Activated CD8-positive, alpha-beta T cell treated with anti-CD3 and anti-CD28 coated beads, Interleukin-2, amount 10 ng/mL, durations not matched to agents 7 days and 5 days (primary cell): ENCODE data around the gene CLINT1. TPM values are rescaled to one million over a fixed set of nuclear protein-coding genes. Genes with fewer than 3 reads are reported as not detected.
"Not testable (repeated sequence)": the region's sequence is repeated elsewhere in the genome, so short reads cannot be mapped to it uniquely, and the experiment has no call there.

Experiments
- ATAC-seq: fragments of 150-1000 bp; cut with Tn5 transposase; one replicate; pipeline ENCODE4 v1.10.0; 2021; ENCODE audit warnings: moderate library complexity
- CTCF ChIA-PET: fragments of 350-600 bp; sonication (Branson Sonifier 250); formaldehyde crosslinking; loops from one replicate; lab custom pipeline; 2021; ENCODE audit warnings: antibody characterized with exemption; lab: Charles Lee
- POLR2A ChIA-PET: fragments of 350-600 bp; sonication (Branson Sonifier 250); formaldehyde crosslinking; loops from one replicate; lab custom pipeline; 2021; ENCODE audit warnings: antibody characterized with exemption; lab: Charles Lee
- DNase-seq: peaks from one replicate; pipeline ENCODE4 v3.0.0-alpha.2; 2020
- H3K27ac Mint-ChIP-seq: one replicate; pipeline ENCODE4 v1.8.0; 2021; ENCODE audit warnings: mild to moderate bottlenecking, mixed read lengths
- H3K27me3 Mint-ChIP-seq: one replicate; pipeline ENCODE4 v1.8.0; 2021; ENCODE audit warnings: low read depth, mixed read lengths
- H3K36me3 Mint-ChIP-seq: one replicate; pipeline ENCODE4 v1.8.0; 2021; ENCODE audit warnings: low read depth, mixed read lengths
- H3K4me1 Mint-ChIP-seq: one replicate; pipeline ENCODE4 v1.8.0; 2021; ENCODE audit warnings: low read depth, mixed read lengths
- H3K4me3 Mint-ChIP-seq: one replicate; pipeline ENCODE4 v1.8.0; 2021; ENCODE audit warnings: mild to moderate bottlenecking, mixed read lengths
- H3K9me3 Mint-ChIP-seq: one replicate; pipeline ENCODE4 v1.8.0; 2022; ENCODE audit warnings: mixed read lengths; ENCODE audit not compliant: insufficient read depth
- total RNA-seq, 2 experiments: library from RNA; stranded (reverse); gene quantifications; one replicate each; pipeline ENCODE4 v1.2.3, GENCODE V29; 2021

The CLINT1 gene
- total RNA-seq, 2 experiments from 2014 or later, result 65.7 to 67.2 TPM

DNA sequence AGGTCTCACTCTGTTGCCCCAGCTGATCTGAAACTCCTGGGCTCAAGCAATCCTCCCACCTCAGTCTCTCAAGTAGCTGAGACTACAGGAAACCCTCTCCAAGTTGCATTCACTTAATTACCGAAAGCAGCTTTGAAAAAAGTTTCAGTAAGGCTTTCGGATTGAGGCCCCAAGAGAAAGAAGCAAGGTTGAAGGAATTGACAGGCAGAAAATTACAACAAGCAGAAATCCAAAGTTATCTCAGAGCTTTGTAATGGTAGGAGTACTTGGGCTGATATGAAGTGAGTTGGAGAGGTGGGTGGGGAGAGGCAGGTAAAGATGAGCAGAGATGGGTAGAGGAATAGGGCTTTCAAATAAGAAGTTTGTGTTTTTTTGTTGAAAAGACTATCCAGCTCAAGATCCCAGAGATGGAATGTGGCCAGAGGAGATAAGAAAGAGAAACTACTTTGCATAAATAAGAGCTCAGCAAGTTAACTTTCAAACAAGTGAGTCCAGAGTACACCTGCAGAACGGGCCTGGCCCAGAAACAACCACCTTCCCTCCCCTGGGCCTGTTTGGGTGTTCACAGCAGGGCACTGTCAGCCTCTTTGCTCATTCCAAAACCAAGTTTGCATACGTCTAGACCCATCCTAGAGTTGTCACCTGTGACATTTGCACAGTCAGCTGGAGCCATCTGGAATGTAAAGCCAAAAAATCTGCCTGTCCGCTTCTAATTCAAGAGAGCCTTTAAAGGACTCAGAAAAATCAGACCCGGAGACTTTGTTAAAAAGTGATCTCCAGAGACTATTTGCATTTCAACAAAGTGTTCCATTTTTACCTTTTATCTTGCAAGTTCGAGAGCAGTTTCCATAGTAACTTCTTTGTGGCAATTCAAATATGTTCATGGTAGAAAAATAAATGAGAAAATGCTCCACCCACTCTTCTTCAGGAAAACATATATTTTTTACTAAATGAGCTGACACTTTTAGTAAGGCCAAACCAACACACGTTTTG is 2.2 kb upstream of the CLINT1 start:
- H3K4me1 Mint-ChIP-seq, result peaks cover 61% of the 10 kb centered on the region
- POLR2A ChIA-PET, result no interaction called here
- no peak overlapping the region for H3K4me3 Mint-ChIP-seq
- ATAC-seq (no peak), DNase-seq (no peak)
- no peaks in the 10 kb centered on the region for H3K9me3 Mint-ChIP-seq
- H3K27ac Mint-ChIP-seq, result peak overlapping the region; percentile 53
- H3K27me3 Mint-ChIP-seq, result no peaks in the 10 kb centered on the region
- CTCF ChIA-PET, result interaction anchor here (0.9 to 1.4 kb wide), 4 partner anchors 11 to 118 kb away, joined by 3 to 7 read pairs (median 4); no protein-coding TSS in a partner anchor
- H3K36me3 Mint-ChIP-seq, result peaks cover 15% of the 10 kb centered on the region

DNA sequence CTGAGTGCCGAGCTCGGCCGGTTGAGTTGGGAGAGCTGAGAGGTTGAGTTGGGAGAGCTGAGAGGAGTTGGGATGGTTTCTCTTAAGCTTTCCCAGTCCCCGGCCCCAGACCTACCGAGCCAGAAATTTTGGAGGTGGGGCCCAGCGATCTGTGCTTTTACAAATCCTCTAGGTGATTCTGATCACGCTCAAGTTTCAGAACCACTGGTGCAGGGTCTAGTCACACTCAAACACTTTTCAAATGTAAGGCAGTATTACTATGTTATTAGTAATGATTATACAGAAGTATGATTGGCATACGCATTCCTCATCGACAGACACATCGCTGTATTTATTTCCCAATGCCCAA is 256 bp upstream of the CLINT1 start:
- DNase-seq (no peak), ATAC-seq (no peak)
- Mint-ChIP-seq H3K9me3 (no peaks in the 10 kb centered on the region), H3K27ac (peak overlapping the region; percentile 98), H3K4me3 (peak overlapping the region; percentile 88), H3K27me3 (no peaks in the 10 kb centered on the region), H3K36me3 (peaks cover 19% of the 10 kb centered on the region), H3K4me1 (peaks cover 74% of the 10 kb centered on the region)
- POLR2A ChIA-PET, result interaction anchor here (0.7 to 1.4 kb wide), 5 partner anchors 9 to 128 kb away, joined by 3 to 4 read pairs (median 3); no protein-coding TSS in a partner anchor
- CTCF ChIA-PET, result interaction anchor here (1.0 to 1.5 kb wide), 5 partner anchors 12 to 90 kb away, joined by 3 to 8 read pairs (median 4); no protein-coding TSS in a partner anchor

DNA sequence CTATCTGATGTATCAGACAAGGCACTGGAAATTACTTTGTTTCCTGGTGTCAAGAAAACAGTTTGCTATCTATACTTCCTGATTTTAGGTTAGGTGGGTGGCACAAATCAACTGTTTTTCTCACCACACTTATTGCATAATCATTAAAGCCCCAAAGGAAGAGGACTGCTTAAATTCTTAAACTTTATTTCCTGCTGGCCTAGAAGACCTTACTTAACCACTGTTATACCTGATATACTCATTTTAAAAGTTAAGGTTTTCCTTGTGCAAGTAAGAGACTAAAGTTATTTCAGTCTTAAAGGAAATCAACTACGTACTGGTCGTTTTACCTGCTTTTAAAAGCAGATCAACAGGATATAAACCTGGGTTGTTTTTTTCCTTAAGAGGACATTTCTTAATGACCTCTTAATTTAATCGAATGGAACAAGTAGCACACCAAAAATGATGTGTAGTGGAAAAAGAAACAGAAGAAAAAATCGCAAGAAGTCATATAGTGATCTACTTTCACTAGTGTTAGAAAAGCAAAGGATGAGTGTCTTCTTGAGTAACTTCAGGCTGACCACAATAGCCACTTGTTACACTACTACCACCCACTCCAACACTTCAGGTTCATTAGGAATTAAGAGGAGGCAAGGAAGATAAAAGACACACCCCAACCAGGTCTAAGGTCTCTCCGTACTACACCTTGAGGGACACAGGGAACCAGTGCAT is 974 bp downstream of the CLINT1 start:
- ATAC-seq (peak; percentile 34), DNase-seq (no peak)
- Mint-ChIP-seq H3K4me1 (peaks cover 73% of the 10 kb centered on the region), H3K36me3 (peaks cover 21% of the 10 kb centered on the region), H3K27ac (peak overlapping the region; percentile 98), H3K27me3 (no peaks in the 10 kb centered on the region), H3K4me3 (peak overlapping the region; percentile 88), H3K9me3 (no peaks in the 10 kb centered on the region)
- ChIA-PET POLR2A (interaction anchor here (1.0 to 1.4 kb wide), 3 partner anchors 32 to 91 kb away, joined by 3 to 4 read pairs (median 3); no protein-coding TSS in a partner anchor), CTCF (interaction anchor here (0.7 to 1.8 kb wide), 8 partner anchors 29 to 137 kb away, joined by 3 to 8 read pairs (median 5); no protein-coding TSS in a partner anchor)

DNA sequence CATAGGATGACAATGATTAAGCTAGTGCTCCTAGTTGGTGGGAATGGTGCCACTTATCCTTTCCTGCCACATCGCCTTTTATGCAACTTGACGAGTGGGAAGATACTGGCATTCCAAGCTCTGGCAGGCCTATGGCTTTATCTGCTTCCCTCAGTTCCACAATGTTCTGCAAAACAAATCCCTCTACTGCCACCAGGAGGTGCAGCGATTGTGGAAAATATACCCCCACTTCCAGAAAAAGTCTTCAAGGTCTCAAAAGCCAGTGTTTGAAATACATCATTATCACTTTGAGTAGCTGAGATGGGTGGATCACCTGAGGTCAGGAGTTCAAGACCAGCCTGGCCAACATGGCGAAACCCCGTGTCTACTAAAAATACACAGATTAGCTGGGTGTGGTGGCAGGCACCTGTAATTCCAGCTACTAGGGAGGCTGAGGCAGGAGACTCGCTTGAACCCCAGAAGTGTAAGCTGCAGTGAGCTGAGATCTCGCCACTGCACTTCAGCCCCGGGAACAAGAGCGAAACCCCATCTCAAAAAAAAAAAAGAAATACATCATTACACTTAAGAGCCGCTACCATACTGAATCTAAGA is 3.4 kb downstream of the CLINT1 start:
- Mint-ChIP-seq H3K27me3 (no peaks in the 10 kb centered on the region), H3K9me3 (no peaks in the 10 kb centered on the region), H3K36me3 (peaks cover 21% of the 10 kb centered on the region), H3K4me3 (no peak overlapping the region), H3K4me1 (peaks cover 57% of the 10 kb centered on the region), H3K27ac (no peak overlapping the region)
- DNase-seq (peak; percentile 29), ATAC-seq (no peak)
- POLR2A ChIA-PET, result no interaction called here
- CTCF ChIA-PET, result interaction anchor here (0.8 to 2.4 kb wide), 14 partner anchors 9 to 1253 kb away, joined by 3 to 18 read pairs (median 4); no protein-coding TSS in a partner anchor

DNA sequence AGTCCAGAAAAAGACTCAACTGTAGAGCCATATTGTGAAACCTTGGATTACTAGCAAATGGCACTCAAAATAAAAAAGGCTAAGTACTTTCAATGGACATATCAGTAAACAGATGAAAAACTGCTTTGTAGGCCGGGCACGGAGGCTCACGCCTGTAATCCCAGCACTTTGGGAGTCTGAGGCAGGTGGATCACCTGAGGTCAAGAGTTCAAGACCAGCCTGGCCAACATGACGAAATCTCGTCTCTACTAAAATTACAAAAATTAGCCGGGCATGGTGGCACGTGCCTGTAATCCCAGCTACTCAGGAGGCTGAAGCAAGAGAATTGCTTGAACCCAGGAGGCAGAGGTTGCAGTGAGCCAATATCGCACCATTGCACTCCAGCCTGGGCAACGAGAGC is 5.6 kb downstream of the CLINT1 start:
- POLR2A ChIA-PET, ATAC-seq, CTCF ChIA-PET, DNase-seq, H3K9me3 Mint-ChIP-seq, H3K27me3 Mint-ChIP-seq, H3K4me3 Mint-ChIP-seq, H3K27ac Mint-ChIP-seq: not testable (repeated sequence)
- peaks cover 43% of the 10 kb centered on the region for H3K4me1 Mint-ChIP-seq
- H3K36me3 Mint-ChIP-seq, result peaks cover 15% of the 10 kb centered on the region

DNA sequence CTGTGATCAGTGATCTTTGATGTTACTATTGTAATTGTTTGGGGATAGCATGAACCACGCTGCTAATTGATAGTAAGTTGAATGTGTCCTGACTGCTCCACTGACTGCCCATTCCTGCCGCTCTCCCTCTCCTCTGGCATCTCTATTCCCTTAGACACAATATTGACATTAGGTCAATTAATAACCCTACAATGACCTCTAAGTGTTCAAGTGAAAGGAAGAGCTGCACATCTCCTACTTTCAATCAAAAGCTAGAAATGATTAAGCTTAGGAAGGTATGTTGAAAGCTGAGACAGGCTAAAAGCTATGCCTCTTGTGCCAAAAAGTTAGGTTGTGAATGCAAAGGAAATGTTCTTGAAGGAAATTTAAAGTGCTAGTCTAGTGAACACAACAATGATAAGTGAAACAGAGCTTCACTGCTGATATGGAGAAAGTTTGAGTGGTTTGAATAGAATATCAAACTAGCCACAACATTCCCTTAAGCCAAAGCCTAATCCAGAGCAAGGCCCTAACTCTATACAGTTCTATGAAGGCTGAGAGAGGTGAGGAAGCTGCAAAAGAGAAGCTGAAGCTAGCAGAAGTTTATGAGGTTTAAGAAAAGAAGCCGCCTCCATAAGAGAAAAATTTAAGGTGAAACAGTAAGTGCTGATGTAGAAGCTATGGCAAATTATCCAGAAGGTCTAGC is 12.9 kb downstream of the CLINT1 start:
- ChIA-PET CTCF (interaction anchor here (0.9 to 1.9 kb wide), 5 partner anchors 9 to 103 kb away, joined by 3 to 6 read pairs (median 4); partner anchors contain the start of genes CLINT1 and LSM11), POLR2A (interaction anchor here (0.6 to 1.1 kb wide), 2 partner anchors 8 to 103 kb away, joined by 3 to 4 read pairs; no protein-coding TSS in a partner anchor)
- H3K27ac Mint-ChIP-seq, result no peak overlapping the region
- no peaks in the 10 kb centered on the region for H3K27me3 Mint-ChIP-seq
- H3K4me1 Mint-ChIP-seq, result peaks cover 3% of the 10 kb centered on the region
- peaks cover 16% of the 10 kb centered on the region for H3K36me3 Mint-ChIP-seq
- no peaks in the 10 kb centered on the region for H3K9me3 Mint-ChIP-seq
- no peak overlapping the region for H3K4me3 Mint-ChIP-seq
- ATAC-seq (no peak), DNase-seq (no peak)

DNA sequence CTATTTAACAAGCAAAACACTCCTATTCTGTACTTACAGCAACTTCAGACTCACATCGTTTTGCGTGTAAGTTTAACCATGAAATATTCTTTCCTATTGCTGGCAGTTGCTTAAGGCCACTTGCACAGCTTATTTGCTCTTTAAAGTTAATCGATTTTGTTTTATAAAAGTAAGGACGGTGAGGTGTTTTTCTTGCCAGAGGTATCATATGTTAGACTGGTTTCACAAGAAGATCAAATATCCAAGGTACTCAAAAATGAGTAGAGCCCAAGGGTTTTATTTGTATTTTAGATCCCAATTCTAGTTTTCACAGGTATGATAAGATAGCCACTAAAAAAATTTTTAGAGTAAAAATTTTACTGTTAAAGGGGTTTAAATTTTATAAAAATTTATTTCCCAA is 16.2 kb downstream of the CLINT1 start:
- peaks cover 18% of the 10 kb centered on the region for H3K36me3 Mint-ChIP-seq
- ChIA-PET CTCF (interaction anchor here (1.0 kb wide), 1 partner anchor 232 kb away, joined by 3 read pairs; no protein-coding TSS in a partner anchor), POLR2A (no interaction called here)
- H3K27me3 Mint-ChIP-seq, result no peaks in the 10 kb centered on the region
- no peaks in the 10 kb centered on the region for H3K9me3 Mint-ChIP-seq
- DNase-seq (no peak), ATAC-seq (no peak)
- no peak overlapping the region for H3K27ac Mint-ChIP-seq
- no peak overlapping the region for H3K4me3 Mint-ChIP-seq
- H3K4me1 Mint-ChIP-seq, result peaks cover 3% of the 10 kb centered on the region

DNA sequence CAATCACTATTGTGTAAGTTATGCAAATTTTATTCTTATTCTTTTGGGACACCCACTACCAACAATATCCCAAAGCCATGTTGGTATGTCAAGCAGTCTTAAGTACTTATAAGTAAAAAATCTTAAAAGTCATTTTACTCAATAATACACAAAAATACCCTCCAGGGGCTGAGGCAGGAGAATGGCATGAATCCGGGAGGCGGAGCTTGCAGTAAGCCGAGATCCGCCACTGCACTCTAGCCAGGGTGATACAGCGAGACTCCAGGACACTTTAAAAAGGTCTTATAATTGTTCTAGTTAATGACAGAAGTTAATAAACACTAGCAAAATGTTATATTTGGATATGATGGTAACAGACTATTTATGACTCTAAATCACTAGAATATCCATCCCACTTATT is 16.8 kb downstream of the CLINT1 start:
- H3K4me3 Mint-ChIP-seq, result no peak overlapping the region

DNA sequence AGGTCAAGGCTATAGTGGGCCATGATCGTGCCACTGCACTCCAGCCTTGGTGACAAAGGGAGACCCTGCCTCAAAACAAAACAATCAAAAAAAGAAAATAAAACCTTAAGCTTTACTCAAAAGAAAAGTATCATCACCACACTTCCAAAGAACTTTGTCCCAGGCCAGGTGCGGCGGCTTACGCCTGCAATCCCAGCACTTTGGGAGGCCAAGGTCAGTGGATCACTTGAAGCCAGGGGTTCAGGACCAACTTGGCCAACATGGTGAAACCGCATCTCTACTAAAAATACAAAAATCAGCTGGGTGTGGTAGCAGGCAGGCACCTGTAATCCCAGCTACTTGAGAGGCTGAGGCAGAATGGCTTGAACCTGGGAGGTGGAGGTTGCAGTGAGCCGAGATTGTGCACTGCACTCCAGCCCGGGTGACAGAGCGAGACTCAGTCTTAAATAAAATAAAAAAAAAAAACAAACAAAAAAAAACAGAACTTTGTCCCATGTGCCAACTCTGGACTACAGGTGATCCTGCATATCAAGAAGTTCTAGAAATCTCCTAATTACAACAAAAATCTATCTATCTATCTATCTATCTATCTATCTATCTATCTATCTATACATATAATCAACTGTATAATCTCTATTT is 19.7 kb downstream of the CLINT1 start:
- Mint-ChIP-seq H3K27ac (no peak overlapping the region), H3K9me3 (no peaks in the 10 kb centered on the region), H3K36me3 (peaks cover 6% of the 10 kb centered on the region), H3K27me3 (no peaks in the 10 kb centered on the region), H3K4me3 (no peak overlapping the region), H3K4me1 (no peaks in the 10 kb centered on the region)
- POLR2A ChIA-PET, result no interaction called here
- ATAC-seq, result no peak
- DNase-seq, result no peak
- CTCF ChIA-PET, result no interaction called here

More for the DNA sequence above, 16.8 kb downstream of the CLINT1 start:
- Mint-ChIP-seq H3K36me3 (peaks cover 14% of the 10 kb centered on the region), H3K4me1 (no peaks in the 10 kb centered on the region), H3K27me3 (no peaks in the 10 kb centered on the region), H3K9me3 (no peaks in the 10 kb centered on the region), H3K27ac (no peak overlapping the region)
- ChIA-PET POLR2A (no interaction called here), CTCF (interaction anchor here (1.0 to 1.5 kb wide), 3 partner anchors 13 to 107 kb away, joined by 3 to 4 read pairs (median 3); no protein-coding TSS in a partner anchor)
- DNase-seq (no peak), ATAC-seq (no peak)

DNA sequence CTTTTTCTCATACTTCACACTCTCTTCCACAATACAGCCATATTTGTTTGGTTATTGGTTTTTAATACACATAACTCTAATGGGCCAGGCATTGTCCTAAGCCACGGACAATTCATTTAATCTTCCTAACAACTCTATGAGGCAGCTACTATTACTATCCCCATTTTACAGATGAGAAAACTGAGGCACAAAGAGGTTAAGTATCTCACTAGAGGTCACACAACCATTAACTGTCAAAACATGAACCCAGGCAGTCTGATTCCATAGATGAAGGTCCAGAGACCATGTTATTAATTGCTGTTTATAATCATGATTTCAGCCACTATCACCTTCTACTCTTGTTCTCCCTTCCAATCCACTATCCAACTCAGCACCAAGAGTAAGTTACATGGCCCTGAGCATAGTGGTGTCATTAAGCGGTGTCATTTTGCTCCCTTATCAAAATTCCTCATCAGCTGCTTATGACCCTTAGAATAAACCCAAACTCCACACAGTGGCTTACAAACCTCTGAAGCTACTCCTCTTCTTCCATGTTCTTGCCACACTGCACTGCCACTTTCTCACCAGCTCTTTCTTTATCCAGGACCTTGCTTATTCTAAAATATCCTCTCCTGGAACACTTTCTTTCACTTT is 22.7 kb downstream of the CLINT1 start:
- ChIA-PET CTCF (interaction anchor here (1.2 kb wide), 1 partner anchor 158 kb away, joined by 3 read pairs; no protein-coding TSS in a partner anchor), POLR2A (no interaction called here)
- no peak overlapping the region for H3K4me3 Mint-ChIP-seq
- no peak for DNase-seq
- H3K4me1 Mint-ChIP-seq, result no peaks in the 10 kb centered on the region
- peaks cover 2% of the 10 kb centered on the region for H3K36me3 Mint-ChIP-seq
- H3K27me3 Mint-ChIP-seq, result no peaks in the 10 kb centered on the region
- H3K9me3 Mint-ChIP-seq, result no peaks in the 10 kb centered on the region
- H3K27ac Mint-ChIP-seq, result no peak overlapping the region
- no peak for ATAC-seq
